Activated CD4-positive, alpha-beta T cell treated with anti-CD3 and anti-CD28 coated beads, Interleukin-2, amount 50 U/mL, for 48 hours (primary cell): ENCODE data around the gene YIPF5.

ENCODE experiments used
- DNase-seq, 2 experiments: peaks; one replicate each; pipeline ENCODE4 v3.0.0-alpha.2; 2020

Gene YIPF5

DNA sequence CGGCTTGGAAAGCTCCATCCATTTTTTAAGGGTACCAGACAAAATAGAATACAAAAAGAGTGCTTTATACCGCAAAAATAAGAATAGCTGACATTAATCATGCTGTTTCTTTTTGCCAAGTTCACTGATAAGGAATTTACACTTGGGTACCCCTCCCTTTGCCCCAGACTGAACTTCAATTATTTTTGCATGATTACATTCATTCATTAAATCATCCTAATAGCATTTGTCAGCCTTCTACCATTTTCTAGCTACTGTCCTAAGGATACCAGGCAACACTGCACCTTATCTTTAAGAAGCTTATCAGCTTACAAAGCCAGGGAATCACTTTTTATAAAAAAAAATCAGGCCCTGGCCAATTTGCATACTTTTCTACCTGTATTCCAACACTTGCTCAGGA lies 48.4 kb downstream of the YIPF5 start:
- DNase-seq = no peak

DNA sequence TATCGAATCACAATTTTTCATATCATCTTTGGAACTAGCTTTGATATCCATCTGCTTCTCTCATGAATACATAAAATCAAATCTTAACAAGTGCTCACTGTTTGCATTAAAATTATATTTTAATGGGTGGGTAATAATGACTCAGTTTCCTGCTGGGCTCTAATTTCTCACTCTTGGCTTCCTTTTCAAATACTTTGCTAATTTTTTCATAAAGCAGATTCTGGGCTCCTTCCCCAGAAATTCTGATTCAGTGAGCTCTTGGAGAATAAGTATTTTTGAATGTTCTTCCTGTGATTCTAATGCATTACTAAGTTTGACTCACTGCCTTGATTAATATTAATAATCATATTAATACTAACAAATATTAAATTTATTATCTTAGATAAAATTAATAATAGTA lies 48.9 kb downstream of the YIPF5 start:
- DNase-seq = no peak

DNA sequence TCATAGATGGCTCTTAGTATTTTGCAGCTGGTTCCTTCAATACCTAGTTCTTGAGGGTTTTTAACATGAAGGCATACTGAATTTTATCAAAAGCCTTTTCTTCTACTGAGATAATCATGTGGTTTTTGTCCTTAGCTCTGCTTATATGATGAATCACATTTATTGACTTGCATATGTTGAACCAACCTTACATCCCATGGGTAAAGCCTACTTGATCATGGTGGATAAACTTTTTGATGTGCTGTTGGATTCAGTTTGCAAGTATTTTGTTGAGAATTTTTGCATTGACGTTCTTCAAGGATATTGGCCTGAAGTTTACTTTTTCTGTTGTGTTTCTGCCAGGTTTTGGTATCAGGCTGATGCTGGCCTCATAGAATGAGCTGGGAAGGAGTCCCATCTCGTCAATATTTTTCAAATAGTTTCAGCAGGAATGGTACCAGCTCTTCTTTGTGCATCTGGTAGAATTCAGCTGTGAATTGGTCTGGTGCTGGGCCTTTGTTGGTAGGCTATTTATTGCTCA lies 49.7 kb downstream of the YIPF5 start:
- DNase-seq = no peak

DNA sequence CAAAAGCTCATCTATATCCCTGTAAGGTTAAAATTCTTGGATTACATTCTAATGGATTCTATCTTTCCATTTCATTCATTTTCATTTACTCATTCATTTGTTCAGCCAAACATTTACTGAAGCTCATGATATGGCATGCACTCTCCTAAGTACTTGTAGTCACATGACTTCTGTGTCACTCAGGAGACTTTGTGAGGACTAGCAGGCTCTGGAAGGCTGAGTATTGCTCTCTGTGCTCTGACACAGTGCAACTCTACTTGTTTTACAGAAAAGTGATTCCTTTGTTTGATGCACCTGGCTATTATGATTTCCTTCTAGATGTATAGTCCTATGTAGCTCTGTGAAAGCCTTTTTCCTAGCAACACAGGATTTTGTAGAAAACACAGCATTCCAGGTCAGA lies 53.0 kb downstream of the YIPF5 start:
- DNase-seq = no peak

DNA sequence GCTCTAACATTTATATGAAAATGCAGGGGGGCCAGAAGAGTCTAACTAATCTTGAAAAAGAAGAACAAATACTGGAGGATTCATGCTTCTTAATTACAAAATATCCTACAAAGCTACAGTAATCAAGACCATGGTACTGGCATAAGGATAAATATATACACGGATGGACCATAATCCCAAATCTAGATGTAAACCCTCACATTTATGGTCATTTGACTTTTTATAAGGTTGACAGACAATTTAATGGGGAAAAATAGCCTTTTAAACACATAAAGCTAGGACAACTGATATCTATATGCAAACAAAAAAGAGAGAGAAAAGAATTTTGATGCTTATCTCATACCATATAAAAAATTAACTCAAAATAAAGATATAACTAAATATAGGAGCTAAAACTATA lies 55.9 kb downstream of the YIPF5 start:
- no peak for DNase-seq
